DLD1 (cell line): Measurements from ENCODE around the gene PKN2.

ENCODE experiments used
- in situ Hi-C: cut with HindIII; loops from 2 replicates; pipeline ENCODE4 v1.10.0; 2017; ENCODE audit warnings: low sequenced_read_pairs

The PKN2 gene

DNA sequence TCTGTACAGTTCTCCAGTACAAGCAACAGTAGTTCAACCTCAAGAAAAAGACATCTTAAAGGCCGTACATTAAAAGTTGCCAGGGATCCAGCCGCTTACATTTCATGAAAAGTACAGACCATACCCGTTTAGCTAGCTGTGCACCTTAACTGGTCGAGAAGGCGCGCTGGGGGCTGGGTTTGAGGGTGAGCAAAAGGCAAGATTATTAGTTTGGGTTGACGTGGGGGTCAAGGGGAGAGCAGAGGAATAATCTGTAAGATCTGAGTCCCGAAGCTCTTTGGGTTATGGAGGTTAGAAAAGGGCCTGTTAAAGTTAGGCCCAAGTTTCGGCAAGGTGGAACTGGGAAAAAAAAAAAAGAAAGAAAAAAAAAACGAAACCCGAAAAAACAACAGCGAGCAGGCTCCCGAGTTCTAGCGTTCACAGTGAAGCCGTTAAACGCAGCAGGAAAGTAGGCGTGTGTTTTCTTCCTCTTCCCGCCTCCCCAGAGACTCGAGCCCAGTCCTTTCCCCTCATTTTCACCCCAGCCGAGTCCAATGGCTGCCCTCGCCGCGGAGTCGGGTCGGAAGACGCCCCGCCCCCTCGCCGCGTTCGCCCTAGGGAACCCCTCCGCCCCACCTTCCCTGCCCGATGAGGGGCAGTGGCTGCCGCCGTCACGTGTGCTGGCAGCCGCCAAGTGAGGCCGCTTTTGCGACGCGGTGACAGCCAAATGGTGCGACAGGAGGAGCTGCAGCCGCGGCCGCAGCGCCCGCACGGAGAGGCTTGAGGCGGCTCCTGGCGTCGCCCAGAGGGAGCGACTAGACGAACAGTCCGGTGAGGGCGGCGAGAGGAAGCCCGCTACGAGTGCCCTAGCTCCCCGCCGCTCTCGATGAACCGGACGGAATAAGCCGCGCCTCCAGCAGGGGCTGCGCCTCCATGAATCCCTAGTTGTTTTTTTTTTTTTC lies at the start of gene PKN2:
Gene PKN2, plus strand, starts transcription at position 733 of the 941 bp plus-strand sequence. CDS start 308 bp downstream, outside the sequence.
- in situ Hi-C loops: no loop called here

- in situ Hi-C loops: no loop called here
Measured at GRCh38 chr1:88634538-88634937, 49.5 kb upstream of the PKN2 start.

- in situ Hi-C loops: no loop called here
Measured at GRCh38 chr1:88640060-88640459, 44.0 kb upstream of the PKN2 start.

GRCh38 chr1:88645886-88646285 lies 38.2 kb upstream of the PKN2 start:
- in situ Hi-C loops: no loop called here

DNA sequence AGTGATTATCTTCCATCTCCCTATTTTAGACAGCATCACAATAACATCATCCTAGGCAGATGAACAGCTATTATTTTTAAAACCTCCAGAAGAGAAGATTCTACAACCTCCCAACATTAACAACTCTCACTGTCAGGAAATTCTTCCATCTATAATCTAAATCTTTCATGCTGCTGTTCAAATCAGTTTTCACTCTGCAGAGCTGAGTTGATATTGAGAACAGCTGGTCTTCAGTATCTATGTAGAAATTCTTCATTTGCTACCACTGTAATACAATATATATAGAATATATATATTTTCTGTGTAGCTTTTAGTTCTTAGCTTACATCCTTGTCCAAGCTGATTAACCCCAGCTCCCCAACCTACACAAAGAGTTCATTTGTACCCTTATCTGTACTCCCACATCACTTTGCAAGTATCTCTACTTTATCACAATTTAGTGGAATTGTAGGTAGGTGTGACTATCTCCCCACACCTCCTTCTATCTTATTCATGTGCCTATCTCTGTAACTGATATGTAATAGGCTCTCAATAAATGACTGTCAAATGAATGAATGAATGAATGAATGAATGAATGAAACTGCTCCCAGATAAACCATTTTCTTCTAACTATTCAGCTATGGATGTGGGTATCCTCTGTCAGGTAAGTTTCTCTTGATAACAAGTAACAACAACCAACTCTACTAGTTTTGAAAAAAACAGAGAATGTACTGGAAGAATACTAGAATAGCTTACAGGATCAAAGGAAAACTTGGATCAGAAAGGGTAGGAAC lies 37.4 kb upstream of the PKN2 start:
- in situ Hi-C loops: no loop called here

DNA sequence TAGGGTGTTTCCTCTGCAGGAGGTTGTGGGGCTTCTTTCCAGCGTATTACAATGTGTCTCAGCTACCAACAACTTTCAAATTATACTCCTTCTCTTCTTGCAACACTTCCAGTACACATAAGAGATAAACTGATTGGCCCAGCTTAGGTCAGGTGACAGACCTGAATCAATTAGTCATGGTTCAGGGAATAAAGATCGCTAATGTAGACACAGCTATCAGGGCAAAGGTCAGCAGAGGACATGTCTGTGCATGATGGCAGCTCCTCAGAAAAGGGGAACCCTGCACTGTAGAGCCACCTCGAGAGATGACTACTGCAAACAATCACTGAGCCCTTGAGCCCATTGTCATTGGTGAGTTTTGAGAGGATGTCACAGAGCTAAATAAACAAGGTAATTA lies 36.8 kb upstream of the PKN2 start:
- in situ Hi-C loops: no loop called here

DNA sequence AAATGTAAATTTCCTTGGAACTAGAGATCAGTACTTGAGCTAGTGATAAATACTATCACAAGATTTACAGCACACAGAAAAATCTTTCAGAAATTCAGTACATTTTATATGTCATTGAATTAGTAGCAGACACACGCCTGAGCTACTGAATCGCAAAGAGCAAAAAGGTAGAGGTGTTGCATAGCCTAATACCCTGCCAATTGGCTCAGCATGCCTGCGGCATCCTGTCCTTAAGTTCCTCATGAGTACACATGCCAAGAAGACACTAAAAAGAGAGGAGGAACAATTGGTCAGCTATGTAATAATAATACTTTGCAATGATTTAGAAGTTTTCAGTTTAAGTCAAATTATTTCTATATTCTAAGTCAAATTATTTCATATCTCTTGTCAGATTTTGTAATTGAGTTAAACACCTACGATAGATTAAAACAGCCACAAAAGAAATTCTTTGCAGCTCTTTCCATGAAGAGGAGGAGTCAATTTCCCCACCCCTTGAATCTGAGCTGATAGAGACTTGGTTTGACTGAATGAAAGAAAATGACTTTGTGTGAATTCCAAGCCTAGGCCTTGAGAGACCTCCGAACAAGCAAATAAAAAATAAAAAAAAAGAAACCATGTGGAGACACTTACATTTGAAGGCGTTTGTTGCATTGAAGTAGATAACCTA lies 36.2 kb upstream of the PKN2 start:
- in situ Hi-C loops: no loop called here

GRCh38 chr1:88648706-88649105 lies 35.4 kb upstream of the PKN2 start:
- in situ Hi-C loops: no loop called here

DNA sequence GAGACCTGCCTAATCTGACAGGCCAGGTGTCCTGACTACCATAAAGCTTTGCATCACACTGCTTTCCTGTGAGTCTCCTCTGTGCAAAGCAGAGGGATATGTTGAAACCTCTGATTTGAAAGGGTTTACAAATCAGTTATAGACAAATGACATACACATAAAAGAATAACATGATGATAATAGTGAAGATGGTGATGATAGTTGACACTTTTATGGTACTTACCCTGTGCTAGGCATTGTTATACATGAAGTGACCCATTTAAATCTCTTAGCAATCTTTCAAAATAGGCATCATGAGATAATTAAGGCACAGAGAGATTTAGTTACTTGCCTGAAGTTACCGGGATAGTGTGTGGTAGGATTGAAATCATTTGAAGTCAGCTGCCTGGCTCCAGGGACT lies 34.1 kb upstream of the PKN2 start:
- in situ Hi-C loops: no loop called here

DNA sequence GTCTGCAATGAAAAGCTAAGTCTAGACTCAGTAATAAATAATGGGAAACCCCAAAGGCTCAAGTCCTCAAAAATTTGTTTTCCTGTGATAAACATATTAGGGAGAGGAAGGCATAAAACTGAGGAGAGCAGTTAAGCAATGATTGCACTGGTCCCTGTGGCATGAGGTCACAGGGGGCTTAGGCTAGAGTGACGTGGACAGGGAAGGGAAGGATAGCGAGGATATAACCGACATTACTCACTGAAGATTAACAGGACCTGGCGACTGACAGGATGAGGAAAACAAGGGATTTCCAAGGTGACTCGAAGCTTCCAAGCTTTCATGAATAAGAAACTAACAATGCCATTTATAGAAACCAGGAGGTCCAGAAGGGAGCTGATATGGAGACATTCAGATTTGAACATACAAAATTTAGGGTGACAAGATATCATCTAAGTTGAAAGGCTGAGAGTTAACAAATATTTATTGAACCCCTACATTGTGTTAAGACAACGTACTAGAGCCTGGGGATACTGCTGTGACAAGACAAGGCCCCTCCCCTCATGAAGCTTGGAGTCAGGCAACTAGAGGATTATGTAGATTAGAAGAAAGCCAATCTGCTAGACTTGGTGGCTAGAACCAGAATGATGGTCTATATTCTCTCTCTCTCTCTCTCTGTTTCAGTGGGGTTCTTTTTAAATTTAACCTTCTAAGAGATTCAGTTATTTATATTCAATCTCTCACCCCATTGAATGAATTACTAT lies 33.2 kb upstream of the PKN2 start:
- in situ Hi-C loops: no loop called here

DNA sequence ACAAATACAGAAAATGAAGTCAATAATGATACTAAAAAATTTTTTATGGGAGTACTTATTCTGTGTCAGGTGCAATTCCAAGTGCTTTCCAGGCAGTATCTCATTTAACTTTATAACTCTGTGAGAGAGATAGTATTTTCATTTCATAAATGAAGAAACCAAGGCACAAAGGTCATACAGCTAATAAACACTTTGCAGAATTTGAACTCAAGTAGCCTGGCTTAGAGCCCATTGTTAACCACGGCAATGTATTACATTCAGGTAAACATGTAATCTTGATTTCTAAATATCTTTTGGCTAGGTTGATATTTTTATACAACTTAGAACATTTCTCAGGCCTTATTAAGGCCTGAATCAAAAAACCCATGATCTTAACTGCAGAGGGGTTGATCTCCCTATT lies 28.9 kb upstream of the PKN2 start:
- in situ Hi-C loops: no loop called here

DNA sequence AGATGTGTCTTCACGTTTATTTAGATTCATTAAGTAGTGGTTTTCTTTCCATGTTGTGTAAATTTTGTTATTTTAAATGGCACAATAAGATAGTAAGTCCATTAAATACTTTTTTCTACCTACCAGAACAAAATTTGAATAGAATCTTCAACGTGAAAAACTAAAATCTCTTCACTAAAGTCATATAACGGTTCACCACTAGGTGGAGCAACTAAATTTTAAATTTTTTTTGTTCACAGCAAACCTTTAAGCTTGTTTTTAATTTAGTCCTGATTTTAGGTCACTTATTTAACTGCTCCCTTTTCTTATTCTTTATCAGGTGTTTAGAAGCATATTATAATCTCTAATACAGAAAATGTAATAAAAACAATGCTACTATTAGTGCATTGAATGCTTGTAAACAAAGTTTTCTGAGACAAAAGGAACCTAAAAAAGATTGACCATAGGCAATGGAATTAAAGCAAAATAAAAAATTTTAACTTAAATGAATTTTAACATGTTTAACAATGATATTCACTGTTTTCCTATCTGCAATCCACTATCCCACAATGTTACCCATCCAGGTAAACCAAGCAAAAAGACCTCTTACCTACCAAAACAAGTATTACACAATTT lies 28.3 kb upstream of the PKN2 start:
- in situ Hi-C loops: no loop called here

DNA sequence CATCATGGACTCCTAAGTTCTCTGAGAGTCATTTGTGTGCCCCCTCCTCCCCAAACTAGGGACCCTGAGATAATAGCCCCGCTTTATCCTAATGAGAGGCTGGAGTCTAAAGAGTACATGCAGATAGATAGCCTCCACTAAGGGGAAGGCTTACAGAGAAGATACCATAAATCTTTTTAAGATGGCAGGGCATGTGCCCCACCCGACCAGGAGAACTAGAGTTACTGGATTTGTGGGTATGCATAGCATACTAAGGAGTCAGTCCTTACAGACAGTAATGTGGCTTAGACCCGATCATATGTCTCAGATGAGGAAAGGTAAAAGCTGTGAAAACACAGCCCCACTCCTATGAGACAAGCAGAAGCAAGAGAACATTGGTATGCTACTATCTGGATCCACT lies 25.7 kb upstream of the PKN2 start:
- in situ Hi-C loops: no loop called here

- in situ Hi-C loops: no loop called here
Measured at GRCh38 chr1:88659552-88659951, 24.5 kb upstream of the PKN2 start.

GRCh38 chr1:88661188-88661587 lies 22.9 kb upstream of the PKN2 start:
- in situ Hi-C loops: no loop called here

- in situ Hi-C loops: no loop called here
Measured at GRCh38 chr1:88661951-88662699, 21.9 kb upstream of the PKN2 start.

DNA sequence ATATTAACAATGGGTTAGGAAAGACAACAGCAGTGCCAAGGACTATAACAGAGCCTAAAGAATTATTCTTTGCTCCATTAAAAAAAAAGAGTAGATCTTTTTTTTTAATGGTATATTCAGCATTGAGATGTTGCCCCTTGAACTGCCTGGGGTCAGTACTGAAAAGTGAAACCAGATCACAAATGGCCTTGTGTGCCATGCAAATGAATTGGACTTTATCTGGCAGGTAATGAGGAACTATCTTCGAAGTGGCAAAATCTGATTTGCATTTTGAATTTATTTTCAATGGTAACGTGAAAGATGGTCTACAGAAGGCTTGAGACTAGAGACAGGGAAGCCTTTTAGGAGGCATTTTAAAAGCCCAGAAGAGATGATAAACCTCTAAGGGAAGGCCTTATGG lies 21.4 kb upstream of the PKN2 start:
- in situ Hi-C loops: no loop called here

GRCh38 chr1:88668405-88668804 lies 15.7 kb upstream of the PKN2 start:
- in situ Hi-C loops: no loop called here

DNA sequence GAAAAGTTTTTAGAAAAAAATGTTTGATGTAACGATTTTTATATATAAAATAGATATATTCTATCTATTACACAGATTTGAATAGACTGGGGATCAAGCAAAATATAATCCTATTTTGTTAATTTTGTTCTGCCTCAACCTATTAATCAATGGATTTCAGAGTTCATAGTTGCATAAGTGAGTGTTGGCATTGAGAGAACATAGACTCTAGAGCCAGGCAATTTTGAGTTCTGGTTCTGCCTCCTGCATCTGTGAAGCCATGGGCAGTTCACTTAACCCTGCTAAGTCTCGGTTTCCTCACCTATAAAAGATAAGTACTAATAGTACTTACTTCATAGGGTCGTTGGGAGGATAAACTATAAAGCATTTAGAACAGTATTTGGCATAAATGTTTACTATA lies 13.6 kb upstream of the PKN2 start:
- in situ Hi-C loops: no loop called here

- in situ Hi-C loops: no loop called here
Measured at GRCh38 chr1:88673446-88673845, 10.6 kb upstream of the PKN2 start.
